PC-3 (cell line): ENCODE data around the gene GFOD1. TPM values are rescaled to one million over a fixed set of nuclear protein-coding genes. Genes with fewer than 3 reads are reported as not detected.
A peak's percentile ranks its signal among the peaks of the same experiment; 100 is the strongest.

Experiments
- ATAC-seq: fragments of 200-7000 bp; cut with Tn5 transposase; 2 replicates; pipeline ENCODE4 v1.9.1; 2020; ENCODE audit warnings: mild to moderate bottlenecking, moderate library complexity
- BruUV-seq: library from RNA; stranded (reverse); fragments of 400-500 nt; replicated peaks from 2 replicates; lab custom pipeline; 2021; lab: Mats Ljungman, UMichigan
- CTCF ChIA-PET: fragments of 300-600 bp; sonication (Branson Sonifier 250); formaldehyde crosslinking; loops from one replicate; lab custom pipeline; 2022; ENCODE audit warnings: antibody characterized with exemption; lab: Charles Lee
- POLR2A ChIA-PET: fragments of 300-600 bp; sonication (Branson Sonifier 250); formaldehyde crosslinking; loops from one replicate; lab custom pipeline; 2022; ENCODE audit warnings: antibody characterized with exemption; ENCODE audit not compliant: unreplicated experiment; lab: Charles Lee
- DNase-seq: peaks from one replicate; pipeline ENCODE4 v3.0.0-alpha.2; 2015
- H2AFZ ChIP-seq: fragments of 300-600 bp; sonication (generic); 2 replicates; pipeline ENCODE4 v1.6.0; 2016; ENCODE audit warnings: antibody characterized with exemption, low read length
- H3F3A ChIP-seq: fragments of 300-600 bp; sonication (generic); one replicate; pipeline ENCODE4 v1.6.0; 2017; ENCODE audit warnings: antibody characterized with exemption, low read length, control low read depth, mild to moderate bottlenecking; ENCODE audit not compliant: unreplicated experiment
- H3K27ac ChIP-seq: fragments of 300-600 bp; sonication (generic); 2 replicates; pipeline ENCODE4 v1.5.1; 2016; ENCODE audit warnings: mild to moderate bottlenecking, low read length
- H3K27me3 ChIP-seq: fragments of 300-600 bp; sonication (generic); 2 replicates; pipeline ENCODE4 v1.6.1; 2016; ENCODE audit warnings: low read length, mixed read lengths
- H3K36me3 ChIP-seq: fragments of 300-600 bp; sonication (generic); 2 replicates; pipeline ENCODE4 v1.6.1; 2016; ENCODE audit warnings: low read depth, mixed run types, low read length, mixed read lengths
- H3K4me1 ChIP-seq: fragments of 300-600 bp; sonication (generic); 2 replicates; pipeline ENCODE4 v1.5.1; 2016; ENCODE audit warnings: low read length; ENCODE audit not compliant: insufficient read depth
- H3K4me2 ChIP-seq: fragments of 300-600 bp; sonication (generic); 2 replicates; pipeline ENCODE4 v1.6.0; 2016; ENCODE audit warnings: low read length
- H3K4me3 ChIP-seq: fragments of 300-600 bp; sonication (generic); 2 replicates; pipeline ENCODE4 v1.5.1; 2016; ENCODE audit warnings: mild to moderate bottlenecking, low read length, mixed read lengths
- H3K79me2 ChIP-seq: fragments of 300-600 bp; sonication (generic); 2 replicates; pipeline ENCODE4 v1.6.1; 2017; ENCODE audit warnings: low read length, mixed read lengths
- H3K9ac ChIP-seq: fragments of 300-600 bp; sonication (generic); 2 replicates; pipeline ENCODE4 v1.6.0; 2016; ENCODE audit warnings: mild to moderate bottlenecking, low read length
- H3K9me2 ChIP-seq: fragments of 300-600 bp; sonication (generic); replicated peaks from 2 replicates; pipeline ENCODE4 v1.6.1; 2016; ENCODE audit warnings: mixed run types, low read length, mixed read lengths
- H3K9me3 ChIP-seq: fragments of 300-600 bp; sonication (generic); 2 replicates; pipeline ENCODE4 v1.6.1; 2016; ENCODE audit warnings: low read length, mixed read lengths
- H4K20me1 ChIP-seq: fragments of 300-600 bp; sonication (generic); 2 replicates; pipeline ENCODE4 v1.6.1; 2016; ENCODE audit warnings: low read length, mixed read lengths
- CTCF ChIP-seq: fragments of 300-600 bp; sonication (generic); conservative IDR thresholded peaks from 2 replicates; pipeline ENCODE4 v1.5.1; 2017; ENCODE audit warnings: antibody characterized with exemption, low read depth, mild to moderate bottlenecking, low read length
- EZH2 ChIP-seq: fragments of 300-600 bp; sonication (generic); IDR thresholded peaks from one replicate; pipeline ENCODE4 v1.6.1; 2017; ENCODE audit warnings: antibody characterized with exemption, mild to moderate bottlenecking, low read length; ENCODE audit not compliant: unreplicated experiment
- EZH2phosphoT487 ChIP-seq: fragments of 300-600 bp; sonication (generic); IDR thresholded peaks from 2 replicates; pipeline ENCODE4 v1.6.1; 2018; ENCODE audit warnings: mild to moderate bottlenecking, antibody characterized with exemption, low read length, borderline replicate concordance
- intact Hi-C: fragments of 100-400 bp; cut with micrococcal nuclease; formaldehyde crosslinking; loops from 2 replicates; pipeline ENCODE4 v1.9.0; 2023
- total RNA-seq: library from RNA; depleted of rRNA; stranded (reverse); fragments of >200 nt; gene quantifications from 2 replicates; pipeline ENCODE4 v1.2.3, GENCODE V29; 2014

Gene GFOD1
- total RNA-seq, 1 experiment from 2014 or later = 16.0 TPM

- intact Hi-C loops = no loop called here
- Histone ChIP-seq H3K27ac (peak overlapping the region; percentile 92), H3K36me3 (peaks cover 16% of the 10 kb centered on the region; the same call in 1 of the 2 replicates), H3K4me1 (peaks cover 38% of the 10 kb centered on the region), H3K79me2 (peaks cover 65% of the 10 kb centered on the region), H3K27me3 (no peaks in the 10 kb centered on the region), H3K9me2 (no peaks in the 10 kb centered on the region), H3K9ac (peak overlapping the region; percentile 45), H3K9me3 (no peaks in the 10 kb centered on the region), H2AFZ (no peak overlapping the region), H3F3A (peaks cover 4% of the 10 kb centered on the region), H3K4me3 (peak overlapping the region; percentile 25; the same call in 1 of the 2 replicates), H4K20me1 (no peaks in the 10 kb centered on the region), H3K4me2 (peak overlapping the region; percentile 67)
- DNase-seq (peak; percentile 96), ATAC-seq (peak; percentile 93)
- TF ChIP-seq EZH2 = no peak
- no peak for TF ChIP-seq EZH2phosphoT487
- no peak for TF ChIP-seq CTCF
- ChIA-PET CTCF (interaction anchor here (0.6 kb wide), 1 partner anchor 34 kb away, joined by 3 read pairs; no protein-coding TSS in a partner anchor), POLR2A (interaction anchor here (0.6 to 0.7 kb wide), 2 partner anchors 13 to 53 kb away, joined by 3 to 5 read pairs; no protein-coding TSS in a partner anchor)
- no TSS peak for BruUV-seq
These were observed 13.0 kb downstream of the GFOD1 start for GRCh38 chr6:13474360-13474759.

- CTCF ChIA-PET = interaction anchor here (0.6 kb wide), 1 partner anchor 34 kb away, joined by 3 read pairs; no protein-coding TSS in a partner anchor
- peak overlapping the region; percentile 92 for H3K27ac ChIP-seq
These were observed 13.6 kb downstream of the GFOD1 start for GRCh38 chr6:13473768-13474165.

More at GRCh38 chr6:13473768-13474165, 13.6 kb downstream of the GFOD1 start:
- Histone ChIP-seq H3K4me2 (peak overlapping the region; percentile 44), H3F3A (peaks cover 4% of the 10 kb centered on the region), H3K36me3 (peaks cover 15% of the 10 kb centered on the region; the same call in 1 of the 2 replicates), H4K20me1 (no peaks in the 10 kb centered on the region), H3K9me2 (no peaks in the 10 kb centered on the region), H3K9ac (peak overlapping the region; percentile 45), H3K9me3 (no peaks in the 10 kb centered on the region), H3K4me1 (peaks cover 38% of the 10 kb centered on the region), H2AFZ (no peak overlapping the region), H3K4me3 (no peak overlapping the region), H3K79me2 (peaks cover 63% of the 10 kb centered on the region), H3K27me3 (no peaks in the 10 kb centered on the region)
- intact Hi-C loops = no loop called here
- POLR2A ChIA-PET = no interaction called here
- TF ChIP-seq EZH2phosphoT487 = no peak
- TF ChIP-seq EZH2 = no peak
- no peak for TF ChIP-seq CTCF
- no peak for ATAC-seq
- no peak for DNase-seq
- BruUV-seq = no TSS peak
